B cell (primary cell): ENCODE data around the gene ENDOU.

ENCODE experiments used
- EZH2 ChIP-seq: IDR thresholded peaks from 2 replicates; pipeline ENCODE4 v1.6.1; 2012; ENCODE audit warnings: borderline replicate concordance, low read depth, mild to moderate bottlenecking, moderate library complexity, low read length; ENCODE audit not compliant: insufficient read depth, poor library complexity, severe bottlenecking
- TF ChIP-seq, protein P1 (sequence below): fragments of 200-600 bp; IDR thresholded peaks from one replicate; pipeline ENCODE4 v1.8.0; 2022; ENCODE audit warnings: antibody characterized with exemption, mild to moderate bottlenecking

DNA sequence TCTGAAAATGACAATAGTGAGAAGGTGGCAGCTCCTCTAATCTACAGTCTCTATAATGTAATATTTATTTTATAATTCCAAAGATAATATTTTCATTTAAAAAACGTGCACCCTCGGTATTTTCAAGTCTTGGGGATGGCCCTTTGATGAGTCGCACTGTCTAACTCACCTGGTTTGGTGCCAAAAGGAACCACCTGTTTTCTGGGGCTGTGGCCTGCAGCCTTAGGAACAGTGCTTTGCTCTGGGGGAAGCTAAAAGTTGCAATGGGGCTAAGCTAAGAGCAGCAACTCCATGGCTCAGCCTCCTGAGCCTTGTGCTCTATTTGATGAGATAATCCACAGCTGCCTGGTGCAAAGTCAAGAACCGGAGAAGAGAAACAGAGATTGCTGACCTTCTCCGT lies 6.4 kb upstream of the ENDOU start:
- TF ChIP-seq, protein P1, sequence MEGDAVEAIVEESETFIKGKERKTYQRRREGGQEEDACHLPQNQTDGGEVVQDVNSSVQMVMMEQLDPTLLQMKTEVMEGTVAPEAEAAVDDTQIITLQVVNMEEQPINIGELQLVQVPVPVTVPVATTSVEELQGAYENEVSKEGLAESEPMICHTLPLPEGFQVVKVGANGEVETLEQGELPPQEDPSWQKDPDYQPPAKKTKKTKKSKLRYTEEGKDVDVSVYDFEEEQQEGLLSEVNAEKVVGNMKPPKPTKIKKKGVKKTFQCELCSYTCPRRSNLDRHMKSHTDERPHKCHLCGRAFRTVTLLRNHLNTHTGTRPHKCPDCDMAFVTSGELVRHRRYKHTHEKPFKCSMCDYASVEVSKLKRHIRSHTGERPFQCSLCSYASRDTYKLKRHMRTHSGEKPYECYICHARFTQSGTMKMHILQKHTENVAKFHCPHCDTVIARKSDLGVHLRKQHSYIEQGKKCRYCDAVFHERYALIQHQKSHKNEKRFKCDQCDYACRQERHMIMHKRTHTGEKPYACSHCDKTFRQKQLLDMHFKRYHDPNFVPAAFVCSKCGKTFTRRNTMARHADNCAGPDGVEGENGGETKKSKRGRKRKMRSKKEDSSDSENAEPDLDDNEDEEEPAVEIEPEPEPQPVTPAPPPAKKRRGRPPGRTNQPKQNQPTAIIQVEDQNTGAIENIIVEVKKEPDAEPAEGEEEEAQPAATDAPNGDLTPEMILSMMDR, result no peak
- TF ChIP-seq EZH2, result no peak
